Omental fat pad (tissue), 4 donors: ENCODE data around the gene SCUBE2. TPM values are rescaled to one million over a fixed set of nuclear protein-coding genes. Genes with fewer than 3 reads are reported as not detected.

ENCODE experiments used
- ATAC-seq: fragments of 150-250 bp; one replicate; pipeline ENCODE4 v1.9.1; 2016; ENCODE audit warnings: mild to moderate bottlenecking, moderate library complexity; ENCODE audit not compliant: low FRiP score
- DNase-seq: peaks from one replicate; pipeline ENCODE4 v3.0.0-alpha.2; 2019; ENCODE audit warnings: low spot score
- total RNA-seq, 4 donors: library from RNA; depleted of rRNA; stranded (reverse); fragments of >200 nt; gene quantifications; one replicate each; pipeline ENCODE4 v1.1.0, GENCODE V29; 2016
- TF ChIP-seq, protein P1 (sequence below), 3 donors: fragments of 450-650 bp; IDR thresholded peaks; one replicate each; pipeline ENCODE4 v1.5.1; 2016 to 2017; ENCODE audit warnings: antibody characterized with exemption in 3 of 3, mild to moderate bottlenecking in 3 of 3, moderate library complexity in 2 of 3

The SCUBE2 gene
- 10 to 100 TPM in 3 of 4 donors, 1 to 10 TPM in 1; 8.8 to 50.6 (median 29.8) TPM for total RNA-seq

DNA sequence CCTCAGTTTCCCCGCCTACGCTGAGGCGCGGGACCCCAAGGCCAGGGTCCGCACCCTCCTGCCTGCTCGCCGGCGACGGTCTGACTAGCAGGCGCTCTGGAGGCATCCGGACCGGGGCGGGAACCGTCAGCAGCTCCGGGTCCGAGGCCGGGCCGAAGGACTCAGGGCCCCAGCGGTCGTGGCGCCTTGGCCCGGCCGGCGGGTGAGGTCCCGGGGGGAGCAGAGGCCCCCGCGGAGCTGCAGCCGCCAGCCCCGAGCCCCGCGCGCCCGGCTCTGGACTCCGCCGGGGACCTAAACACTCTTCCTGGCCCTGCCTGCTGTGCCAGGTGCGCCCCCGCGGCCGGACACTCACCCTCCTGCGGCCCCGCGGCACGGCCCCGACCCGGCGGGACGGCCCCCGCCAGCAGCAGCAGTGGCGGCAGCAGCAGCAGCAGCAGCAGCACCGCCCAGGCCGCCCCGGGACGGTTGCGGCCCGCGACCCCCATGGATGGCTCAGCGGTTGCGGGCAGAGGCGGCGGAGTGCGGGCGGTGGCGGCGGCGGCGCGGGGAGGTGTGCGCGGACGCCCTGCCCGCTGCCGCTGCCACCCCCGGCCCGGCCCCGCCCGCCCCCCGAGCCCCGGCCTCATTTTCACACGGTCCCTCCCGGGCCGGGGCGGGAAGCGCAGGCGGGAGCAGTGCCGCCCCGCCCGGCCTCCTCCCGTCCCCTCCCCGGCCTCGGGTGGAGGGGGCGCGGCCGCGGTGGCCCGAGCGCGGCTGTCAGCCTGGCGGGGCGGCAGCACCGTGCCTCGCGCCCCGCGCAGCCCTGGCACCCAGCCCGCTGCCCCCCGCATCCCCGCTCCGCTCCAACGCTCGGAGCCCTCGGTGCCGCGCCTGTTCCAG lies at the start of gene SCUBE2:
SCUBE2 (minus strand) TSS at position 556 of the 879 bp plus-strand sequence; CDS start at position 485, 71 bp downstream.
- TF ChIP-seq, protein P1, sequence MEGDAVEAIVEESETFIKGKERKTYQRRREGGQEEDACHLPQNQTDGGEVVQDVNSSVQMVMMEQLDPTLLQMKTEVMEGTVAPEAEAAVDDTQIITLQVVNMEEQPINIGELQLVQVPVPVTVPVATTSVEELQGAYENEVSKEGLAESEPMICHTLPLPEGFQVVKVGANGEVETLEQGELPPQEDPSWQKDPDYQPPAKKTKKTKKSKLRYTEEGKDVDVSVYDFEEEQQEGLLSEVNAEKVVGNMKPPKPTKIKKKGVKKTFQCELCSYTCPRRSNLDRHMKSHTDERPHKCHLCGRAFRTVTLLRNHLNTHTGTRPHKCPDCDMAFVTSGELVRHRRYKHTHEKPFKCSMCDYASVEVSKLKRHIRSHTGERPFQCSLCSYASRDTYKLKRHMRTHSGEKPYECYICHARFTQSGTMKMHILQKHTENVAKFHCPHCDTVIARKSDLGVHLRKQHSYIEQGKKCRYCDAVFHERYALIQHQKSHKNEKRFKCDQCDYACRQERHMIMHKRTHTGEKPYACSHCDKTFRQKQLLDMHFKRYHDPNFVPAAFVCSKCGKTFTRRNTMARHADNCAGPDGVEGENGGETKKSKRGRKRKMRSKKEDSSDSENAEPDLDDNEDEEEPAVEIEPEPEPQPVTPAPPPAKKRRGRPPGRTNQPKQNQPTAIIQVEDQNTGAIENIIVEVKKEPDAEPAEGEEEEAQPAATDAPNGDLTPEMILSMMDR (IDR thresholded peaks at IDR 0.05) = no peak
- ATAC-seq (peak; percentile 70), DNase-seq (no peak)

DNA sequence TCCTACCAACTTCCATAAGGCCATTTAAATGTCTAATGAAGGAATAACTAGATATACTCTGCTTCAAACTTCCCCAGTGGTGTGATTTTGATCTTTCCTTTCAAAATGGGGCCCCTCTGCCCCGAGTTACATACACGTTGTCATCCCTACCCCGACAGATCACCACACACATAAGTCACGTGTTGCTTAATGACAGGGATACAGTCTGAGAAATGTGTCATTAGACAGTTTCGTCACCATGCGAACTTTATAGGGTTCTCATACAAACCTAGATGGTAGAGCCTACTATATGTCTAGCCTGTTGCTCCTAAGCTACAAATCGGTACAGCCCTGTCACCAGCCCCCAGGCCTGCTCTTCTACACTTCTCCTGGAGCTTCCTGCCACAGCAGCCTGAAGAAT lies 49.8 kb upstream of the SCUBE2 start:
- TF ChIP-seq, protein P1 (IDR thresholded peaks at IDR 0.05) = no peak
- ATAC-seq (no peak), DNase-seq (no peak)

DNA sequence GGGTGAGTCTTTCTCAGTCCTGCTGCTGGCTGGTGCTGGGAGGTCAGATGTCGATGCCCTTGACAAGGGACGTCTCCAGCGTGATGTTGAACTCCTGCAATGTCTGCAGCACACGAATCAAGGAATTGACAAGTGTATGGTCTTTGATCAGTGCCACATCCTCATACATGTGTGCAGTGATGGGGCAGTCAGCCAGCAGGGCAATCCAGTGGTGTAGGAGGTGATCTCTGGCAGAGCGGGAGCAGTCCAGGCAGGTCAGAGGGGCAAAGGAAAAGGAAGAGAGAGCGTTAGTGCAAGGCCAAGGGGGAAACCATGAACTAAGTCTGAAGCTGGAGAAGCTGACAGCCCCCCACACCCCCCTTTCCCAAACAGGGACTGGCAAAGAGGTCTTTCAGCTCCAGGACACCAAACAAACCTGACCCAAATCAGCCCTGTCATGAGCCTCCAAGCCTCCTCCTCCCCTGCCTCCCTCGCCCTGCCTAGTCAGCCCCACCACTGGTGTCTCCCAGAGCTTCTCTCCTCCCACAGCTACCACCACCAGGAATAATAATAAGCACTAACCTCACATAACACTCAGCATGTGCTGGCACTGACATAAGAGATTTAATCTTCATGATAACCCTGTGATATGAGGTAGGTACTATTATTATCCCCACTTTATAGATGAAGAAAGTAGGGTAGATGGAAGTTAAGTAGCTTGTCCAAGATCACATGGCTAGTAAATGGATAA lies 48.4 kb upstream of the SCUBE2 start:
- TF ChIP-seq, protein P1 (IDR thresholded peaks at IDR 0.05) = no peak
- no peak for ATAC-seq
- no peak for DNase-seq

DNA sequence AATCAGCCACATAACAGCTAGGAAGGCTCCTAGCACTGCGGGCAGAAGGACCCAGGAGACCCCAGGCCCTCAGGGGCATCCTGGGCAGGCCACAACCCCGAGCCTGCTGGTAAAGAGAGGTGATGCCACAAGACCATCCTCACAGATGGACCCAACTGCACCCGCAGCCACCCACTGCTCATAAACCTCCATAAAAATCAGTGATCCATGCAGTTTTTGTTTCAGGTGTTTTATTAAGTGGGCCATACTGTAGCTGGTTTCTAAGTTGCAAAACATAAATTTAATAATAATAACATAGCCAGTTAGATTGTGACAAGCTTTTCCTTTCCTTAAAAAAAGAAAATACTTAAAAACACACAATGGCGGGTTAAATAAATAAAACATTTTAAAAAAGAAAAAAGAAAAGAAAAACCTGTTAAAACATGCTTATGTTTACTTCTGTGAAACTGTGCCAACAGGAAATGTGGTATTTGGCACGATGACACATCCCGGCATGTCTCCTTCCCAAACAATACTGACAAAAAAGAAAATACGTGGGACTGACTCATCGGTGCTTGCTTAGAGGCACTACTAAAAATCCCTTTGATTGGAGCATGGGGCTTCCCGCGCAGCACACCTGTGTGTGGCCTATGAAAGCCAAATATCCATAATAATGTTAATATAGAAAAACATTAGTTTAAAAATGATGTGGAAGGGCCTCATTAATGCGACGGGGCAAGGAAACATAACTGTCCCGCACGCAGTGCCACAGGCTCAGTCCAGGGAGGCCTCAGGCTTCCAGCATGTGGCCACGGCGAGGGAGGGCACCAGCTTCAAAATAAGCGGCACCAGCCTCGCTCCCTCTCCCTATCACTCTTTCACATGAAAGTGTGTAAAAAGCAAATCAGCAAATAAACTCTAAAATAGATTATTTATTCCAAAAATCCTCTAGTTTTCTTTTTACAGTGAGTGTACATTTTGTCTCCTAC lies 47.5 kb upstream of the SCUBE2 start:
- DNase-seq = no peak
- no peak for ATAC-seq
- TF ChIP-seq, protein P1 (IDR thresholded peaks at IDR 0.05) = no peak

DNA sequence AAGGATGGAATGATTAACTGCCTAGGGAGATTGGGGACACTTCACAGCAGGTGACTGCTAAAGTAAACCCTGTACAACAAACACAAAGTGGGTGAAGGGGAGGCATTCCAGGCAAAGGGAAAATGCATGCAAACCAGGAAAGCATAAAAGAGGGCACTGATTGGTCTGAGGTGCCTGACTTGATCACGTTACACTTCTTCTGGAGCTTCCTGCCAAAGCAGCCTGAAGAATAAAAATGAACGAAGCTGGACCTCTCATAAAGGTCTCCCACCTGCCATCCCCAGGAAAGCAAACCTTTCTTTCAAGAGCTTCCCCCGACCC lies 46.7 kb upstream of the SCUBE2 start:
- TF ChIP-seq, protein P1 (IDR thresholded peaks at IDR 0.05) = no peak
- DNase-seq (no peak), ATAC-seq (no peak)

DNA sequence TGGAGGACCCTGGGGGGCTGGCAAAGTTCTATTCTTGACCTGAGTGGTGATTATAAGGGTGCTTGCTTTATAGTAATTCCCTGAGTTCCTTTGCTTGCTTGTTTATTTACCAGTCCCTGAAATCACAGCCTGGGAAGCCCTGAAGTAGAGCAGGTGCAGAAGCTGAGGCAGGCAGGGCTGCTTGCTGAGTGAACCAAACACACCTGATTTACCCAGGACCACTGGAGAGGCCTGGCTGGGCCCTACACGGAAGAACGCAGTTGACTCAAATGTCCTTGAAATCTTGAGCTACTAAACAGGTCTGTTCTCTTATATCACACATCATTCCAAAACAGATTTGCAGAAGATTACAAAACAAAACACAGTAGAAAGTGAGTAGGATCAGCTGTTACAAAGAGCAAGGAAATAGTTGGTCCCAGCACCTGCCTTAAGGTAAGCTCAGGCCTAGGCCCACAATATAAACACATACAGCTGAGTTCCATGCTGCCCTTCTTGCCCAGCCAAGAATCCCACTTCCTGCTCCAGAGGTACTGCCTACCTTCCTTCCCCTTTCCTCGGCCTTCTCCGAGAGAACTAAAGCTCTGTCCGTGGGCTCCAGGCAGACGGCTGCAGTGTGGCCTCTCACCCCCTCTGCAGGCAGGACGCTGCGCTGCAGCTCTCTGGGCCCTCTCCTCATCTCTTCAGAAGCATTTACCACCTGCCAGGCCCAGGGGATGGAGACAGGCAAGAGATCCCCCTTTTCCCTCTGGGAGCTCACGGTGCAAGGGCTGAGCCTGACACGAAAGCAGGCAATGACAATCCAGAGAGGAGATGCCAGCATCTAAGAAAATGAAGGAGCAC lies 46.1 kb upstream of the SCUBE2 start:
- TF ChIP-seq, protein P1 (IDR thresholded peaks at IDR 0.05) = peak in 1 of 3 donors; percentile 44

More for the DNA sequence above, 46.1 kb upstream of the SCUBE2 start:
- ATAC-seq (peak; percentile 82), DNase-seq (peak; percentile 48)
